SK-N-SH (cell line): ENCODE measurements around the gene RAPGEF6.

Experiments used
- CTCF ChIP-seq: fragments of 200-600 bp; sonication (generic); IDR thresholded peaks from 2 replicates; pipeline ENCODE4 v1.6.1; 2017; ENCODE audit warnings: antibody characterized with exemption, mild to moderate bottlenecking, moderate library complexity
- FOXM1 ChIP-seq: IDR thresholded peaks from 2 replicates; pipeline ENCODE4 v1.4.0; 2012; ENCODE audit warnings: low read depth, mild to moderate bottlenecking
- GABPA ChIP-seq: IDR thresholded peaks from 2 replicates; pipeline ENCODE4 v1.4.0; 2012; ENCODE audit warnings: low read depth, mild to moderate bottlenecking
- MAX ChIP-seq: IDR thresholded peaks from 2 replicates; pipeline ENCODE4 v1.4.0; 2012; ENCODE audit warnings: low read depth
- NFIC ChIP-seq: IDR thresholded peaks from 2 replicates; pipeline ENCODE4 v1.4.0; 2012; ENCODE audit warnings: borderline replicate concordance
- NRF1 ChIP-seq: IDR thresholded peaks from 2 replicates; pipeline ENCODE4 v1.6.1; 2012; ENCODE audit warnings: low read depth, mild to moderate bottlenecking, low read length
- POLR2AphosphoS5 ChIP-seq: IDR thresholded peaks from 2 replicates; pipeline ENCODE4 v1.6.1; 2012; ENCODE audit warnings: low read depth, low read length
- RAD21 ChIP-seq: IDR thresholded peaks from 2 replicates; pipeline ENCODE4 v1.6.1; 2012; ENCODE audit warnings: mild to moderate bottlenecking, low read length
- REST ChIP-seq: IDR thresholded peaks from 2 replicates; pipeline ENCODE4 v1.6.1; 2012; ENCODE audit warnings: mild to moderate bottlenecking, low read depth, low read length, moderate library complexity
- RXRA ChIP-seq: IDR thresholded peaks from 2 replicates; pipeline ENCODE4 v1.4.0; 2012; ENCODE audit warnings: low read depth, mild to moderate bottlenecking, borderline replicate concordance
- SMC3 ChIP-seq: IDR thresholded peaks from 2 replicates; pipeline ENCODE4 v1.6.1; 2012; ENCODE audit warnings: low read depth, low read length, improper control_type of control experiment
- TAF1 ChIP-seq: IDR thresholded peaks from 2 replicates; pipeline ENCODE4 v1.6.1; 2012; ENCODE audit warnings: low read depth, mild to moderate bottlenecking, low read length, moderate library complexity, borderline replicate concordance
- TCF12 ChIP-seq: IDR thresholded peaks from 2 replicates; pipeline ENCODE4 v1.4.0; 2012
- ZBTB33 ChIP-seq: IDR thresholded peaks from 2 replicates; pipeline ENCODE4 v1.4.0; 2012; ENCODE audit warnings: low read depth, borderline replicate concordance

- TF ChIP-seq SMC3 (no peak), CTCF (no peak), POLR2AphosphoS5 (no peak), NRF1 (no peak), TAF1 (no peak), RXRA (no peak), RAD21 (no peak), REST (no peak), NFIC (no peak), MAX (no peak), TCF12 (no peak), GABPA (no peak), ZBTB33 (no peak), FOXM1 (no peak)
Measured at GRCh38 chr5:131564229-131564652, 70.8 kb downstream of the RAPGEF6 start.
